CD4-positive, alpha-beta T cell treated with Interleukin-17A for 4 hours (primary cell): ENCODE data around the gene IL31.

Experiments used
- DNase-seq: peaks from one replicate; pipeline ENCODE4 v3.0.0-alpha.2; 2020; ENCODE audit warnings: mixed read lengths

Gene IL31

DNA sequence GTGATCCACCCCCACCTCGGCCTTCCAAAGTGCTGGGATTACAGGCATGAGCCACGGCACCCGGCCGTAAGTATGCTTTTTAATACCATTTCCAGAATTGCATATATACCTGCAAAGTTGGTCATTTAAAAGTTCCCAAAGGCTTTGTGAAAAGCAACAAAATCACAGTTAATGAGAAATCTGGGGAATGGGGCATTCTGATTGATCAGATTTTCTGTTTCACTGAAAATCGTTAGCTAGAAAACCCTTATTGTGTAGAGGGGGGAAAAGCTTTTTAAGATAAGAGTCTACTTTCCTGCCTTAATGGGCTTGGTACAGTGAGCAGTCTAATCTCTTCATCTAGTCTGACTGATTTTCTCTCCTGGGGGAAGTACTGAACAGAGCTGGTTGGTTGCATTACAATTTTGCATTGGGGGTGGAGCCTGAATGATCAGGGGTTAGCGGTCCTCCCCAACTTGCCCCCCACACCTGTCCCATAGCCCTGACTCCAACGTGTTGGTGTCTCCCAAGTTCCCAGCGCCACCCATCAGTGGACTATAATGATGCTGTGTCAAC lies 23.8 kb downstream of the IL31 start:
- DNase-seq: no peak

DNA sequence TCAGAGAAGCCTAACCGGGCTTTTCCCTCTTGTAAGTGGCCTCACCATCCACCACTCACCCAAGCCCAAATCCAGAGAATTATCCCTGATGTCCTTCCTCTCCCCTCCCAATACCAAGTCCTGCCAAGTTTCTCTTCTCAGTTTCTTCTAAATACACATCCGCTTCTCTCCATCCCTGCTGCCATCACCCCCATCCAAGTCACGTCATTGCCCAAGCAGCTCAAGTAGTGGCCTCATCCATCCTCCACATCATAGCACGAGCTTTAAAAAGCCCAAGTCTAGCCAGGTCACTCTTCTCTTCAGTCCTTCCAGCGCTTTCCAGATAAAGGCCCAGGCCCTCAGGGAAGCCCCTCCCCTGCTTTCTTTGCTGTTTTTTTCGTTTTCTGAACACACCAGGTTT lies 25.4 kb downstream of the IL31 start:
- no peak for DNase-seq

- no peak for DNase-seq
Measured at GRCh38 chr12:122147514-122148290, 26.3 kb downstream of the IL31 start.

- no peak for DNase-seq
Measured at GRCh38 chr12:122145505-122146330, 28.3 kb downstream of the IL31 start.

GRCh38 chr12:122144885-122145284 lies 29.1 kb downstream of the IL31 start:
- no peak for DNase-seq

GRCh38 chr12:122142857-122143256 lies 31.2 kb downstream of the IL31 start:
- DNase-seq: no peak

- DNase-seq: no peak
Measured at GRCh38 chr12:122141911-122142725, 31.9 kb downstream of the IL31 start.

GRCh38 chr12:122140467-122141257 lies 33.4 kb downstream of the IL31 start:
- no peak for DNase-seq

- no peak for DNase-seq
Measured at GRCh38 chr12:122139941-122140340, 34.1 kb downstream of the IL31 start.

DNA sequence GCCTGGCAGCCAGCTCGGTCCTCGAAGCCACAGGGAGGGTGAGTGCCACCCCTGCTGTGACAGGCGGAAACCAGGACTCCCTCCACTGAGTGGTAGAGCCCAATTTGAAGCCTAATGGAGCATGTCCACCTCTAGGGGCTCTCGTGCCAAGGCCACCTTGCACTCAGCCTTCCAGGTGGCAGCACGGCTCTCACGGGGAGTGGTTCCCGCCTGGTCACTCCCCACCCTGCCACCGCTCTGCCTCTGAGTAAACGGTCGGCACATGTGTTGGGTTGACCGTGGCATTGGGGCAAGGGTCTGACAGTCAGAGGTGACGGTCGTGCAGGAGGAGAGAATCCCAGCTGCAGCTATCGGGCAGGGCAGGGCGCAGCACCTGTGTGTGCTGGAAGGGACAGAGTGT lies 34.8 kb downstream of the IL31 start:
- no peak for DNase-seq

- DNase-seq: no peak
Measured at GRCh38 chr12:122138616-122139015, 35.4 kb downstream of the IL31 start.

GRCh38 chr12:122138181-122138580 lies 35.8 kb downstream of the IL31 start:
- no peak for DNase-seq

DNA sequence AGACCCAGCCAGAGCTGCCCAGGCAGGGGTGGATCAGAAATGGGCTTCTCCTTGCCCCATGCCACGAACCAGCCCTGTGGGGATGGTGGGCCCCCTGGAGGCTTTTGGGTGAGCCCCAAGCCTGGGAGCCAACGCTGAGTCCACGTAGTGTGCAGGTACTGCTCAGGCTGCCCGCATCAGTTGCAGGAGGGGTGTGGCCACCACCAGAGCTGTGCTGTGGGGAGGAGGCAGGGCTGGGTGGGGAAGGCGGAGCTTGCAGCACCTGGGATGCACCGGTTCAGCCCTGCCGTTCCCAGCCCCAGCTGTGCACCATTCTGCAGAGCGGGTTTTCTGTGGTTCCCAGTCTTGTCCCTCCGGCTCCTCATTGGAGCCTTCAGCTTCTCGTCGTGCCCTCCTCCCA lies 36.3 kb downstream of the IL31 start:
- DNase-seq: no peak

DNA sequence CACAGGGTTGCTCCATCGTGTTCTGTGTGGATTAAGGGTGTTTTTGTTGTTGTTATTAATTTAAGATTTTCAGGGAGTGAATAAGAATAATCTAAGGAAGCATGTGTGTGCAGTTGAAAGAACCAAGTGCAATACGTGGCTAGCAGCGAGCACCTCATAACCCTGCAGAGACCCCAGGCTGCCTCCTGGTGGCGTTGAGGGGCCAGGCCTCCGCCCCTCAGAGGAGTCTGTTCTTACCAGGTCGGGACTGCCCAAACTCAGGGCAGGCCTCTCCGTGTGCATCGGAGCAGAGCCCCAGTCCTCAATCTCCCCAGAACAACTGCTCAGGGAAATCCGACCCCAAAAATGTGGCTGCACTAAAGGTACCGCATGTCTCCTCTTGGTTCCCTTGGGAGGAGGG lies 36.8 kb downstream of the IL31 start:
- DNase-seq: no peak

DNA sequence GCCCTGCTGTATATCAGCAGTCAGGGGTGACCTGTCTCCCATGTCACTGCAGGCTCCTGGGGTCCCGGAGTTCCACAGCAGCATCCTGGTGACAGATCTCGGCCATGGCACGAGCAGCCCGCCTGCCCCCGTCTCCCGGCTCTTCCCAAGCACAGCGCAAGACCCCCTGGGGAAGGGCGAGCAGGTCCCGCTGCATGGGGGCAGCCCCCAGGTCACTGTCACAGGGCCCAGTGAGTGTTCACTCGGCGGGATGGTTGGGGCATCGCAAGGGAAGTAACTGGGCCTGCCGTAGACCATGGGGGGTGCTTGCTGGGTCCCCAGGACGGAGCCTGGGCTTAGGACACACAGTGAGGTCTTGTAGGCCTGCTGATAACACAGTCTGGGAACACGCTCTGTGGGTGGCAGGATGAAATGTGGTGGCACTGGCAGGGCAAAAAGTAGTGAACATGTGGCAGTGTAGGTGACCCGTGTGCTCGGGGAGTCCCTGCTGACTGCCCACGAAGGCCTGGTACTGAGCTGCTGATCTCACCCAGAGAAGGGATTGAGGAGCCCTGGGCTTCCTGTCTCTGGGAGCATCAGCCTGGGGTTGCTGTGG lies 38.5 kb downstream of the IL31 start:
- DNase-seq: no peak

DNA sequence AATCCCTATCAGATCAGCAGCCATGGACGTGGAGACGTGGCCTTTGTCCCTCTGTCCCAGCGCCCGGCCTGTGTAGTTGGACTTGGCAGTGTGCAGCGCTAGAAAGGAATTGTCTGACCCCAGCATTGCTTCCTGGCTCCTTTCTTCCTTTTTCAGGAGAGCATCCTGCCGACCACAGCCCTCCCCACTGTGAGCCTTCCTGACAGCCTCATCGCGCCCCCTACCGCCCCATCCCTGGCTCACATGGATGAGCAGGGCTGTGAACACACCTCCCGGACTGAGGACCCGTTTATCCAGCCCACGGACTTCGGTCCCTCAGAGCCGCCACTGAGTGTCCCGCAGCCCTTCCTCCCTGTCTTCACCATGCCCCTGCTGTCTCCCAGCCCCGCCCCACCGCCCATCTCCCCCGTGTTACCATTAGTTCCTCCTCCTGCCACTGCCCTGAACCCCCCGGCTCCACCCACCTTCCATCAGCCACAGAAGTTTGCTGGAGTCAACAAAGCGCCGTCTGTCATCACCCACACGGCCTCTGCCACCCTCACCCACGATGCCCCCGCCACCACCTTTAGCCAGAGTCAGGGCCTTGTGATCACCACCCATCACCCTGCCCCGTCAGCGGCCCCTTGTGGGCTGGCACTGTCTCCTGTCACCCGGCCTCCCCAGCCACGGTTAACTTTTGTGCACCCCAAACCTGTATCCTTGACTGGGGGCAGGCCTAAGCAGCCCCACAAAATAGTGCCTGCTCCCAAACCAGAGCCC lies 40.6 kb downstream of the IL31 start:
- DNase-seq: no peak

DNA sequence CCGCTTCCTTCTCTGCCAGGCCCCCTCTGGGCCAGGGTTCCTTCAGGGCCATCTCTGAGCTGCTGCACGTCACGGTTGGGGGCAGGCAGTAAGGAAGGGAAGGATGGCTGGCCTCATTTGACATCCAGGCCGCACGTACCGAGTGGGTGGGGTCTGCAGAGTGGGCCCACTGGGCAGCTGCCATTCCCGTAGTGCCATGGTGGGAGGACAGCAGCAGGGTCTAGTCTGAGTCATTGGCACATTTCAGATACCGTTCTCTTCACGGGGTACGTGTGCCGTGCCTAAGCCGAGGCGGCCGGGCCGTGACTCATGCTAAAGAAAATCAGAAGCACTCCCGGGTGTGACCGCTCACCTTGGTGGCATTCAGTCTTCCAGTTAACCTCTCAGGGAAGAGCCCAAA lies 43.9 kb downstream of the IL31 start:
- DNase-seq: no peak

DNA sequence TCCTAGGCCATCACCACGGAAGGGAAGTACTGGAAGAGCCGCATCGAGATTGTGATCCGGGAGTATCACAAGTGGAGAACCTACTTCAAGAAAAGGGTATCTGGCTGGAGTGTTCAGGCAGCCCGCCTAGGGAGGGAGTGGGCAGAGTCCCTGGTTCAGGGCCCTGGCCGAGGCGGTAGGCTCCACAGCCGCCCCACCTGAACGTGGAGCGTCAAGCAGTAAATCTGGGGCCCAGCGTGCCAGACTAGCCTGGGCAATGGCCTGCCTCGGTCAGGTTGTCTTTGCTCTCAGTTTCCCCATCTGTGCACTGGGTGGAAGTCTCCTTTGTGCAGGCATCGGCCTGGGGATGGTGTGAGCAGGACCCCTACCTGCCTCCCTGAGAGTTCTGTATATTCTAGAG lies 44.9 kb downstream of the IL31 start:
- no peak for DNase-seq

DNA sequence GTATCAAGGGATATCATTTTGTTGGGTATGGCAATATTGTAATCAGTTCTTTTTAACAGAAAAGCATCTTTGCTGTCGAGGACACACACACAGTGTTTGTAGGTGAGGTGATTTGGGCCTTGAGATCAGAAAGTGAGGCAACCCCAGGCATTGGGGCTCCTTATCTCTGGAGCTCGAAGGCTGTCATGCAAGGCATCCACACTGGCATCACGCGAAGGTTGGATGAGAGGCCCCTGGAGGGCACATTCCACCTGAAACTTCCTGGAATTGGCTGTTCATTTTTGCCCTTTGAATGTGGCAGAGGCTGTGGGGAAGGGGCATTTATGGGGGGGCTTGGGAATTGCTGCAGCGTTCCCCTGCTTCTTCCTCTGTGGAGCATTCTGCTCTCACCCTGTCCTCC lies 45.5 kb downstream of the IL31 start:
- no peak for DNase-seq

- no peak for DNase-seq
Measured at GRCh38 chr12:122127839-122128238, 46.2 kb downstream of the IL31 start.
